GM12878 (cell line): Measurements from ENCODE around the gene ATP5ME. TPM values are rescaled to one million over a fixed set of nuclear protein-coding genes. Genes with fewer than 3 reads are reported as not detected.

Experiments used
- ATAC-seq: fragments of 200-7000 bp; cut with Tn5 transposase; 3 replicates; pipeline ENCODE4 v1.9.1; 2020; ENCODE audit warnings: mild to moderate bottlenecking, moderate library complexity
- BruUV-seq: library from RNA; stranded (reverse); fragments of 400-500 nt; replicated peaks from 2 replicates; lab custom pipeline; 2021; lab: Mats Ljungman, UMichigan
- CTCF ChIA-PET: fragments of 300-600 bp; sonication (Branson Sonifier 250); formaldehyde crosslinking; extraction: SDS; loops from one replicate; lab custom pipeline; 2021; ENCODE audit warnings: inconsistent platforms; lab: Yijun Ruan, JAX
- POLR2A ChIA-PET: fragments of 350-600 bp; formaldehyde crosslinking; extraction: SDS; loops from one replicate; lab custom pipeline; 2021; ENCODE audit warnings: inconsistent platforms; lab: Charles Lee
- RAD21 ChIA-PET: fragments of 300-600 bp; sonication (Branson Sonifier 250); formaldehyde crosslinking; loops from one replicate; lab custom pipeline; 2023; ENCODE audit warnings: antibody characterized with exemption; ENCODE audit not compliant: unreplicated experiment; lab: Charles Lee
- SMC1A ChIA-PET: fragments of 300-600 bp; sonication (Branson Sonifier 250); formaldehyde crosslinking; loops from one replicate; lab custom pipeline; 2023; ENCODE audit not compliant: unreplicated experiment, uncharacterized antibody; lab: Charles Lee
- DNase-seq: peaks from one replicate; pipeline ENCODE4 v3.0.0-alpha.2; 2011; ENCODE audit warnings: low read depth, low spot score
- FAIRE-seq: peaks from 3 replicates; lab custom pipeline; 2011; peaks lifted over from hg19 to GRCh38; lab: Jason Lieb, UNC
- H2AFZ ChIP-seq: 2 replicates; pipeline ENCODE4 v1.6.0; 2011; ENCODE audit warnings: low read depth, low read length, control low read depth; ENCODE audit not compliant: control insufficient read depth
- H3K27ac ChIP-seq: 2 replicates; pipeline ENCODE4 v1.5.1; 2011; ENCODE audit warnings: control low read depth; ENCODE audit not compliant: control insufficient read depth, insufficient read depth
- H3K27me3 ChIP-seq, 2 experiments: replicated peaks in 1 of 2; 2 replicates each; pipeline versions ENCODE4 v1.6.0 to v1.6.1; 2011; ENCODE audit warnings: low read length in 1 of 2; ENCODE audit not compliant: control insufficient read depth in 2 of 2, insufficient read depth in 2 of 2
- H3K36me3 ChIP-seq, 2 experiments: 2 replicates each; pipeline ENCODE4 v1.5.1; 2011; ENCODE audit warnings: low read length in 1 of 2; ENCODE audit not compliant: control insufficient read depth in 2 of 2, insufficient read depth in 2 of 2
- H3K4me1 ChIP-seq: 2 replicates; pipeline ENCODE4 v1.6.1; 2011; ENCODE audit warnings: mild to moderate bottlenecking, low read length, moderate library complexity, mixed read lengths; ENCODE audit not compliant: control insufficient read depth, insufficient read depth
- H3K4me2 ChIP-seq: 2 replicates; pipeline ENCODE4 v1.6.0; 2011; ENCODE audit warnings: control low read depth; ENCODE audit not compliant: control insufficient read depth, insufficient read depth
- H3K4me3 ChIP-seq: fragments of 200-600 bp; sonication (generic); 2 replicates; pipeline ENCODE4 v1.5.1; 2016
- H3K79me2 ChIP-seq: 2 replicates; pipeline ENCODE4 v1.6.0; 2011; ENCODE audit warnings: low read length; ENCODE audit not compliant: control insufficient read depth, insufficient read depth
- H3K9ac ChIP-seq: 2 replicates; pipeline ENCODE4 v1.8.0; 2011; ENCODE audit warnings: low read length, control low read depth, mixed read lengths; ENCODE audit not compliant: control insufficient read depth, insufficient read depth
- H3K9me3 ChIP-seq: replicated peaks from 3 replicates; pipeline ENCODE4 v1.5.1; 2011; ENCODE audit warnings: mild to moderate bottlenecking, low read length; ENCODE audit not compliant: control insufficient read depth, insufficient read depth
- H4K20me1 ChIP-seq: 2 replicates; pipeline ENCODE4 v1.6.0; 2011; ENCODE audit not compliant: control insufficient read depth, insufficient read depth
- CBX3 ChIP-seq: fragments of 200-600 bp; sonication (generic); IDR thresholded peaks from 2 replicates; pipeline ENCODE4 v1.6.1; 2016; ENCODE audit warnings: low read depth, borderline replicate concordance
- CEBPZ ChIP-seq: fragments of 150-350 bp; IDR thresholded peaks from 2 replicates; pipeline ENCODE4 v1.6.1; 2016; ENCODE audit warnings: low read depth, low read length
- FOXK2 ChIP-seq: fragments of 450-650 bp; IDR thresholded peaks from 2 replicates; pipeline ENCODE4 v1.6.1; 2017; ENCODE audit warnings: mild to moderate bottlenecking, moderate library complexity
- USF1 ChIP-seq: IDR thresholded peaks from 2 replicates; pipeline ENCODE4 v1.6.1; 2011; ENCODE audit warnings: borderline replicate concordance, low read depth, mild to moderate bottlenecking, moderate library complexity, mixed read lengths, low read length; ENCODE audit not compliant: insufficient read depth; ENCODE audit errors: extremely low read length
- WGBS: methylation state at CpG from one replicate; pipeline ENCODE4 v1.1.6; 2016; ENCODE audit warnings: low lambda C conversion rate; ENCODE audit not compliant: insufficient replicate concordance, insufficient coverage; ENCODE audit errors: missing lambda C conversion rate; 5-methylcytosine and 5-hydroxymethylcytosine counted together
- in situ Hi-C: fragments of 300-500 bp; cut with MboI; formaldehyde crosslinking; loops from 9 replicates; pipeline ENCODE4 v1.14.3; 2018; ENCODE audit warnings: mixed read lengths
- intact Hi-C: fragments of 100-400 bp; cut with micrococcal nuclease; formaldehyde crosslinking; loops from one replicate; pipeline ENCODE4 v1.14.2; 2022; ENCODE audit not compliant: unreplicated experiment
- polyA plus RNA-seq, 11 experiments: library from polyadenylated mRNA; depleted of rRNA in 4 of 11; unstranded in 6 of 11; stranded (reverse) in 5 of 11; fragments of >200 nt; fragmentation: Nextera tagmentation in 4 of 11; fragmentation: Illumina TruSeq in 1 of 11; extraction: Ambion mirVana in 4 of 11; extraction: Trizol in 1 of 11; gene quantifications; 1 replicate in 1 of 11; 2 replicates in 10 of 11; pipeline versions ENCODE4 v1.2.1 to v1.2.3, GENCODE V29; 2011 to 2016; ENCODE audit warnings: inconsistent platforms in 2 of 11, missing spikeins in 2 of 11, low read depth in 1 of 11
- total RNA-seq, 4 experiments: library from RNA; depleted of rRNA in 3 of 4; stranded (reverse); fragments of >200 nt in 3 of 4; fragmentation: Illumina TruSeq in 1 of 4; extraction: Trizol in 1 of 4; gene quantifications; 2 replicates each; pipeline versions ENCODE4 v1.2.1 to v1.2.3, GENCODE V29; 2013 to 2021

Gene ATP5ME
- total and polyA plus RNA-seq, 10 of the 15 experiments (the other 5 are each of a cell fraction or from before 2014, with no cell fraction given), result 279 to 2,374 (median 509) TPM

GRCh38 chr4:653080-653821 is 20.8 kb downstream of the ATP5ME start:
- intact Hi-C loops (no loop called here), in situ Hi-C loops (no loop called here)
- Histone ChIP-seq H3K4me3 (no peak overlapping the region), H3K36me3 (no peaks in the 10 kb centered on the region), H3K9me3 (no peaks in the 10 kb centered on the region; the same call in 2 of the 3 replicates), H2AFZ (no peak overlapping the region), H3K27ac (no peak overlapping the region), H3K27me3 (no peaks in the 10 kb centered on the region), H3K9ac (no peak overlapping the region), H4K20me1 (no peaks in the 10 kb centered on the region), H3K4me2 (no peak overlapping the region), H3K79me2 (no peaks in the 10 kb centered on the region), H3K4me1 (no peaks in the 10 kb centered on the region)
- ChIA-PET RAD21 (no interaction called here), POLR2A (interaction anchor here (0.6 kb wide), 1 partner anchor 26 kb away, joined by 4 read pairs; no protein-coding TSS in a partner anchor), CTCF (no interaction called here), SMC1A (no interaction called here)
- no peak for FAIRE-seq
- no TSS peak for BruUV-seq
- TF ChIP-seq USF1 (no peak), CEBPZ (no peak), CBX3 (no peak), FOXK2 (no peak)
- ATAC-seq, result no peak
- 59% methylated on average over 27 of the region's 35 CpGs for WGBS
- no peak for DNase-seq
